NB4 (cell line): ENCODE data around the gene CACNG4.

Experiments used
- DNase-seq: peaks from one replicate; pipeline ENCODE4 v3.0.0; 2010; ENCODE audit warnings: low read depth
- H3K4me3 ChIP-seq: one replicate; pipeline ENCODE4 v1.5.1; 2011; ENCODE audit warnings: mild to moderate bottlenecking, low read depth, low read length, moderate library complexity
- CTCF ChIP-seq: IDR thresholded peaks from one replicate; pipeline ENCODE4 v1.5.1; 2012; ENCODE audit warnings: low read depth, low read length
- MYC ChIP-seq: IDR thresholded peaks from 2 replicates; pipeline ENCODE4 v1.6.1; 2011; ENCODE audit warnings: low read depth, low read length
- POLR2A ChIP-seq: IDR thresholded peaks from 2 replicates; pipeline ENCODE4 v1.6.1; 2011; ENCODE audit warnings: mild to moderate bottlenecking; ENCODE audit not compliant: insufficient read length; ENCODE audit errors: extremely low read depth
- TF ChIP-seq, protein P1 (sequence below): IDR thresholded peaks from 2 replicates; pipeline ENCODE4 v1.6.1; 2011; ENCODE audit warnings: low read depth, low read length

CACNG4 gene

GRCh38 chr17:67054608-67055007 is 90.1 kb downstream of the CACNG4 start:
- TF ChIP-seq POLR2A, result no peak
- TF ChIP-seq, protein P1, sequence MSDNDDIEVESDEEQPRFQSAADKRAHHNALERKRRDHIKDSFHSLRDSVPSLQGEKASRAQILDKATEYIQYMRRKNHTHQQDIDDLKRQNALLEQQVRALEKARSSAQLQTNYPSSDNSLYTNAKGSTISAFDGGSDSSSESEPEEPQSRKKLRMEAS, result no peak
- TF ChIP-seq CTCF, result no peak
- TF ChIP-seq MYC, result no peak
- no peak for DNase-seq

DNA sequence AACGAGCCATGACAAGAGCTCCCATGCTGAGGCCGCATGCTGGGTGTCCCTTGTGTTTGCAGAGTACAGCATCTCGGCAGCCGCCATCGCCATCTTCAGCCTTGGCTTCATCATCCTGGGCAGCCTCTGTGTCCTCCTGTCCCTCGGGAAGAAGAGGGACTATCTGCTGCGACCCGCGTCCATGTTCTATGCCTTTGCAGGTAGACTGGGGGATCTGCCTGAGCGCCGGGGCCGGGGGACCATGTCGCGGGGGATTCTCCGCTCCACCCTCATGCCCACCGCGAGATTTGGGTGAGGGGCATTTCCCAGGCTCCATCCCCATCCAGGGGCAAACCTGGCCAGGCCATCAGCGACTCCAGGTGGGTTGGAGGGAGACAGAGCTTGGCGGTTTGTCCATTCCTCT is 90.5 kb downstream of the CACNG4 start:
- no peak for DNase-seq
- no peak overlapping the region for H3K4me3 ChIP-seq
- TF ChIP-seq MYC (no peak), CTCF (no peak), POLR2A (no peak)
- TF ChIP-seq, protein P1, result no peak

More at GRCh38 chr17:67054608-67055007, 90.1 kb downstream of the CACNG4 start:
- no peak overlapping the region for H3K4me3 ChIP-seq

DNA sequence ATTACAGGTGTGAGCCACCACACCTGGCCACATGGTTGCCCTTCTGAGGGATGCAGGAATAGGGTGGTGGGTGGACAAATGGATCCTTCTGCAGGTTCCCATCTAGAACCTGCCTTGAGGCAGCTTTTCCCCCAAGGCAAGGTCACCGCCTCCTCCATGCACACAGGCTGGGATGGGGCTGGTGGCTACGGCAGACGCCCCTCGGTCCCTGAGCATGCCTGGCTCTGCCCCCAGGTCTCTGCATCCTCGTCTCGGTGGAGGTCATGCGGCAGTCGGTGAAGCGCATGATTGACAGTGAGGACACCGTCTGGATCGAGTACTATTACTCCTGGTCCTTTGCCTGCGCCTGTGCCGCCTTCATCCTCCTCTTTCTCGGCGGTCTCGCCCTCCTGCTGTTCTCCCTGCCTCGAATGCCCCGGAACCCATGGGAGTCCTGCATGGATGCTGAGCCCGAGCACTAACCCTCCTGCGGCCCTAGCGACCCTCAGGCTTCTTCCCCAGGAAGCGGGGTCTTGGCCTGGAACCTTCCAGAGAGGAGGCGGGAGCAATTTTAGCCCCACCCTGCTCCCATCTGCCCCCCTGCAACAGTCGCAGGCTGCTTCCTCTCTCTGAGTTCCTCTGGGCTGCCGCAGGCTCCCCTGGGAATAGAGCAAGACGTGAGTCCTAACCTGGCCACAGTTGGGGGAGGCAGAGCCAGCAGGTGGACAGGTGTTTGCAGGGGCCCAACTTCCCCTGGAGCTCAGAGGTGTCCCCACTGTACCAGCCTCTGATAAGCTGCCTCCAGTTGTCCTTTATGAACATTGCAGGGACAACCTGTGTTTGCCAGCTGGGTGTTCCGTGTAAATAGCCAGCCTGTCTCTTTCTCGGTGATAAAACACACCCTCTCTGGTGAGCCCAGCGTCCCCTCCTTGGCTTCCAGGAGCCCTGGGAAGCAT is 91.6 kb downstream of the CACNG4 start:
- DNase-seq, result peak; percentile 44
- no peak overlapping the region for H3K4me3 ChIP-seq
- TF ChIP-seq MYC, result no peak
- TF ChIP-seq, protein P1, result no peak
- no peak for TF ChIP-seq CTCF
- TF ChIP-seq POLR2A, result no peak

DNA sequence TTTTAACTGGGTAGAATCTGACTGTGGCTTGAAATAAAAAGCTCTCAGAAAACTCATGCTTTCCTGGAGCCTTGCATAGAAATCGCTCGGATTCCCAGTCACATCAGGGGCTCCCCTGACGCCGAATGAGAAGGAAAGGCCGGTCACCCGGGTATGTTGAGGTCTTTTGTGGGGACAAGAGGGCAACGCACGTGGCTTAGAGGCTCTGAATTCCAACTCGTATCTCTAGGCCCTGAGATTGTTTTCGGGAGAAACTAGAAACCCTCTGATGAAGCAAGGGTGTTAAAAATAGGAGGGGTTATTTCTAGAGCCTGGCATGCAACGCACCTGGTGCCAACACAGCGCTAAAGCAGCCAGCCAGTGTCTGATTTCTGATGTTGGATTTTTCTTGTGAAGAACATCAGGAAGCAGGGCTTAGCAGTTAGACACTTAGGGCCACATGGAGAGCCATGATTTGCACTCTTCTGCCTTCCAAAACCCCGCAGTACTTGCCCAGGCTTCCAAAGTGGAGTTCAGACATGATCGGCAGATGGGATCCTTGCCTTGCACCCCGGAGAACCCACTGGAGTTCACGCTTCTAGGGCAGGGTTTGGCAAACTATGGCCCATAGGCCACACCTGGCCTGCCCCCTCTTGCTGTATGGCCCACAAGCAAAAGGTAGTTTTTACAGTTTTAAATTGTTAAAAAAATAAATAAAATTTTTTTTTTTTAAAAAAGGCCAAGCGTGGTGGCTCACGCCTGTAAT is 92.4 kb downstream of the CACNG4 start:
- no peak overlapping the region for H3K4me3 ChIP-seq
- DNase-seq, result no peak
- TF ChIP-seq POLR2A, result no peak
- TF ChIP-seq, protein P1, result no peak
- no peak for TF ChIP-seq CTCF
- TF ChIP-seq MYC, result no peak

GRCh38 chr17:67058036-67058435 is 93.5 kb downstream of the CACNG4 start:
- no peak overlapping the region for H3K4me3 ChIP-seq
- TF ChIP-seq CTCF, result no peak
- no peak for DNase-seq
